ENCODE measurements around the gene MACF1. TPM values are rescaled to one million over a fixed set of nuclear protein-coding genes. Genes with fewer than 3 reads are reported as not detected.
A peak's percentile ranks its signal among the peaks of the same experiment; 100 is the strongest.

The MACF1 gene
- total RNA-seq, 4 donors from 2014 or later = 82.1 to 247 (median 154) TPM

DNA sequence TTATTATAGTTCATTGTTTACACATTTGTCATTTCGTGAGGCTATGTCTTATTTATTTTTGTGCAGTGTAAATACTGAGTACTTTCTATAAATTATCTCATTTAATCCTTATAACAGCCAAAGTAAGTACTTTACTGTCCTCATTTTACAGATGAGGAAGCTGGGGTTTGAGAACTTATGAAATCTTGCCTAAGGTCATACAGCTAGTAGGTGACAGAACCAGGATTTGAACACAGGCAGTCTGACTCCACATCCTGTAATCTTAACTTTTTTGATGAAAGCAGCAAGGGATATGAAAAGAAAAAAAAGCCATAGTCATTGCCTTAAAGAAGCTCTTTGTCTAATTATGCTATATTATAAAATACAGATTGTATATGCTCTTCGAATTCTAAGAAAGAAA lies 179.8 kb downstream of the MACF1 start:
- TF ChIP-seq, protein P1, sequence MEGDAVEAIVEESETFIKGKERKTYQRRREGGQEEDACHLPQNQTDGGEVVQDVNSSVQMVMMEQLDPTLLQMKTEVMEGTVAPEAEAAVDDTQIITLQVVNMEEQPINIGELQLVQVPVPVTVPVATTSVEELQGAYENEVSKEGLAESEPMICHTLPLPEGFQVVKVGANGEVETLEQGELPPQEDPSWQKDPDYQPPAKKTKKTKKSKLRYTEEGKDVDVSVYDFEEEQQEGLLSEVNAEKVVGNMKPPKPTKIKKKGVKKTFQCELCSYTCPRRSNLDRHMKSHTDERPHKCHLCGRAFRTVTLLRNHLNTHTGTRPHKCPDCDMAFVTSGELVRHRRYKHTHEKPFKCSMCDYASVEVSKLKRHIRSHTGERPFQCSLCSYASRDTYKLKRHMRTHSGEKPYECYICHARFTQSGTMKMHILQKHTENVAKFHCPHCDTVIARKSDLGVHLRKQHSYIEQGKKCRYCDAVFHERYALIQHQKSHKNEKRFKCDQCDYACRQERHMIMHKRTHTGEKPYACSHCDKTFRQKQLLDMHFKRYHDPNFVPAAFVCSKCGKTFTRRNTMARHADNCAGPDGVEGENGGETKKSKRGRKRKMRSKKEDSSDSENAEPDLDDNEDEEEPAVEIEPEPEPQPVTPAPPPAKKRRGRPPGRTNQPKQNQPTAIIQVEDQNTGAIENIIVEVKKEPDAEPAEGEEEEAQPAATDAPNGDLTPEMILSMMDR (IDR thresholded peaks at IDR 0.05) = no peak
- TF ChIP-seq POLR2A (IDR thresholded peaks at IDR 0.05) = no peak
- Histone ChIP-seq H3K27me3 (no peaks in the 10 kb centered on the region), H3K9me3 (no peaks in the 10 kb centered on the region), H3K4me3 (no peak overlapping the region), H3K4me1 (peaks cover 0 to 9% (median 6%) of the 10 kb centered on the region in 3 donors), H3K36me3 (peaks cover 14 to 99% (median 37%) of the 10 kb centered on the region in 3 donors), H3K27ac (peak overlapping the region in 1 of 4 donors; percentile 61)
- 71 to 76% methylated on average over 2 of the region's 2 CpGs for WGBS, 2 donors
- intact Hi-C loops (cut with DNase I) = no loop called here
- DNase-seq = no peak

DNA sequence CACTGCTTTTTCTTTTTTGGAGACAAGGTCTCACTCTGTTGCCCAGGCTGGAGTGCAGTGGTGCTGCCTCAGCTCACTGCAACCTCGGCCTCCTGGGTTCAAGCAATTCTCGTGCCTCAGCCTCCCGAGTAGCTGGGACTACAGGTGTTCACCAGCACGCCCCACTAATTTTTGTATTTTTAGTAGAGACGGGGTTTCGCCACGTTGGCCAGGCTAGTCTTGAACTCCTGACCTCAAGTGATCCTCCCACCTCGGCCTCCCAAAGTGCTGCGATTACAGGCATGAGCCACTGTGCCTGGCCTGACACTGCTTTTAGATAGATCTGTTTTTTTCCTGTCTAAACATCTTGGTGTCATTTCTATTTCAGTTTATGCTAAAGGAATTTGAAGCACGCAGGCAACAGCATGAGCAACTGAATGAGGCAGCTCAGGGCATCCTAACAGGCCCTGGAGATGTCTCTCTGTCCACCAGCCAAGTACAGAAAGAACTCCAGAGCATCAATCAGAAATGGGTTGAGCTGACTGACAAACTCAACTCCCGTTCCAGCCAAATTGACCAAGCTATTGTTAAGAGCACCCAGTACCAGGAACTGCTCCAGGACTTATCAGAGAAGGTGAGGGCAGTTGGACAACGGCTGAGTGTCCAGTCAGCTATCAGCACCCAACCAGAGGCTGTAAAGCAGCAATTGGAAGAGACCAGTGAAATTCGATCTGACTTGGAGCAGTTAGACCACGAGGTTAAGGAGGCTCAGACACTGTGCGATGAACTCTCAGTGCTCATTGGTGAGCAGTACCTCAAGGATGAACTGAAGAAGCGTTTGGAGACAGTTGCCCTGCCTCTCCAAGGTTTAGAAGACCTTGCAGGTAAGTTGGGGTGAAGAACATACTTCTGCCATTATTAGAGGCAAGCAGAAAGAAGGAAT lies 180.8 kb downstream of the MACF1 start:
- H3K4me3 ChIP-seq = no peak overlapping the region
- peak overlapping the region in 3 of 4 donors; percentile 28 to 62 (median 61) for H3K27ac ChIP-seq
- WGBS, 2 donors = 68 to 85% methylated on average over 15 to 16 of the region's 16 CpGs
- no peaks in the 10 kb centered on the region for H3K27me3 ChIP-seq
- TF ChIP-seq POLR2A (IDR thresholded peaks at IDR 0.05) = no peak
- TF ChIP-seq, protein P1 (IDR thresholded peaks at IDR 0.05) = no peak
- no peaks in the 10 kb centered on the region for H3K9me3 ChIP-seq
- peaks cover 0 to 9% (median 6%) of the 10 kb centered on the region in 3 donors for H3K4me1 ChIP-seq
- no peak for DNase-seq
- intact Hi-C loops (cut with DNase I) = no loop called here
- peaks cover 14 to 99% (median 32%) of the 10 kb centered on the region in 3 donors for H3K36me3 ChIP-seq

DNA sequence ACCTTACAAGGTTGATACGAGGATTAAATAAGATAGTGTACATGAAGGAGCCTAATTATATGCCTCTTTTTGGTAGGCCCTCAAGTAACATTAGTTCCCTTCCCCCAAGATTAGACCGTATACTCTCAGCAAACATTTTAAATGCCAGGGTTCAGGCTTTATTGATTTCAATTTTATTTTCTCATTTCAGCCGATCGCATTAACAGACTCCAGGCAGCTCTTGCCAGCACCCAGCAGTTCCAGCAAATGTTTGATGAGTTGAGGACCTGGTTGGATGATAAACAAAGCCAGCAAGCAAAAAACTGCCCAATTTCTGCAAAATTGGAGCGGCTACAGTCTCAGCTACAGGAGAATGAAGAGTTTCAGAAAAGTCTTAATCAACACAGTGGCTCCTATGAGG lies 182.5 kb downstream of the MACF1 start:
- no peak for DNase-seq
- WGBS, 2 donors = 85 to 96% methylated on average over 5 of the region's 5 CpGs
- no peaks in the 10 kb centered on the region for H3K9me3 ChIP-seq
- intact Hi-C loops (cut with DNase I) = no loop called here
- H3K4me3 ChIP-seq = no peak overlapping the region
- peaks cover 0 to 21% (median 11%) of the 10 kb centered on the region in 3 donors for H3K4me1 ChIP-seq
- H3K27ac ChIP-seq = peak overlapping the region in 2 of 4 donors; percentile 4 to 32
- TF ChIP-seq POLR2A (IDR thresholded peaks at IDR 0.05) = no peak
- TF ChIP-seq, protein P1 (IDR thresholded peaks at IDR 0.05) = no peak
- peaks cover 14 to 89% (median 24%) of the 10 kb centered on the region in 3 donors for H3K36me3 ChIP-seq
- no peaks in the 10 kb centered on the region for H3K27me3 ChIP-seq

DNA sequence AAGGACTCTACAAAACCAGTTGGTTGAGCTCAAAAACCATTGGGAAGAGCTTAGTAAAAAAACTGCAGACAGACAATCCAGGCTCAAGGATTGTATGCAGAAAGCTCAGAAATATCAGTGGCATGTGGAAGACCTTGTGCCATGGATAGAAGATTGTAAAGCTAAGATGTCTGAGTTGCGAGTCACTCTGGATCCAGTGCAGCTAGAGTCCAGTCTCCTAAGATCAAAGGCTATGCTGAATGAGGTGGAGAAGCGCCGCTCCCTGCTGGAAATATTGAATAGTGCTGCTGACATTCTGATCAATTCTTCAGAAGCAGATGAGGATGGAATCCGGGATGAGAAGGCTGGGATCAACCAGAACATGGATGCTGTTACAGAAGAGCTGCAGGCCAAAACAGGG lies 183.0 kb downstream of the MACF1 start:
- Histone ChIP-seq H3K4me3 (no peak overlapping the region), H3K4me1 (peaks cover 0 to 26% (median 16%) of the 10 kb centered on the region in 3 donors), H3K36me3 (peaks cover 14 to 85% (median 24%) of the 10 kb centered on the region in 3 donors), H3K27ac (peak overlapping the region in 2 of 4 donors; percentile 32 to 38), H3K27me3 (no peaks in the 10 kb centered on the region), H3K9me3 (no peaks in the 10 kb centered on the region)
- intact Hi-C loops (cut with DNase I) = no loop called here
- DNase-seq = no peak
- WGBS, 2 donors = 67 to 71% methylated on average over 4 of the region's 4 CpGs
- TF ChIP-seq POLR2A (IDR thresholded peaks at IDR 0.05) = no peak
- TF ChIP-seq, protein P1 (IDR thresholded peaks at IDR 0.05) = peak in 1 of 6 experiments; percentile 7
